ENCODE data around the gene FRA10AC1.

- TF ChIP-seq ZNF274 (IDR thresholded peaks at IDR 0.05; ENCODE audit: low read depth, low read length), result no peak
- TF ChIP-seq SUZ12 (IDR thresholded peaks at IDR 0.05; ENCODE audit: extremely low read depth, insufficient read depth, insufficient read length), result no peak
- no peak for TF ChIP-seq YY1 (IDR thresholded peaks at IDR 0.05; ENCODE audit: insufficient read depth, insufficient read length)
Measured at GRCh38 chr10:93718937-93719725, 16.7 kb upstream of the FRA10AC1 start.

Data from NT2/D1 (cell line).